Keratinocyte (primary cell): Measurements from ENCODE around the gene DSCAML1. TPM values are rescaled to one million over a fixed set of nuclear protein-coding genes. Genes with fewer than 3 reads are reported as not detected.

ENCODE experiments used
- DNase-seq: peaks from one replicate; pipeline ENCODE4 v3.0.0-alpha.2; 2011; ENCODE audit warnings: low read depth, missing footprints, low spot score
- FAIRE-seq: peaks from 2 replicates; lab custom pipeline; 2011; peaks lifted over from hg19 to GRCh38; lab: Jason Lieb, UNC
- H2AFZ ChIP-seq: 2 replicates; pipeline ENCODE4 v1.6.0; 2012; ENCODE audit warnings: low read length, control low read depth, inconsistent platforms; ENCODE audit not compliant: control insufficient read depth
- H3K27ac ChIP-seq: 2 replicates; pipeline ENCODE4 v1.5.1; 2011; ENCODE audit warnings: low read length; ENCODE audit not compliant: control insufficient read depth, insufficient read depth
- H3K27me3 ChIP-seq: 3 replicates; pipeline ENCODE4 v1.6.0; 2011; ENCODE audit warnings: low read length; ENCODE audit not compliant: control insufficient read depth, insufficient read depth; ENCODE audit errors: extremely low read depth
- H3K36me3 ChIP-seq, 2 experiments: 2 replicates in 1 of 2; 3 replicates in 1 of 2; pipeline ENCODE4 v1.5.1; 2011; ENCODE audit warnings: low read length in 2 of 2, mild to moderate bottlenecking in 1 of 2; ENCODE audit not compliant: control insufficient read depth in 2 of 2, insufficient read depth in 2 of 2; ENCODE audit errors: extremely low read depth in 1 of 2
- H3K4me1 ChIP-seq: 3 replicates; pipeline ENCODE4 v1.5.1; 2011; ENCODE audit warnings: low read length; ENCODE audit not compliant: control insufficient read depth, insufficient read depth; ENCODE audit errors: extremely low read depth
- H3K4me2 ChIP-seq: 3 replicates; pipeline ENCODE4 v1.6.0; 2011; ENCODE audit warnings: low read depth, low read length; ENCODE audit not compliant: control insufficient read depth, insufficient read depth; ENCODE audit errors: extremely low read depth
- H3K4me3 ChIP-seq, 3 experiments: fragments of 200-600 bp in 1 of 3; sonication (generic) in 1 of 3; 2 replicates in 2 of 3; 3 replicates in 1 of 3; pipeline ENCODE4 v1.5.1; 2011 to 2016; ENCODE audit warnings: low read length in 3 of 3, mild to moderate bottlenecking in 3 of 3, control low read depth in 2 of 3, inconsistent platforms in 1 of 3, low read depth in 1 of 3, mixed read lengths in 1 of 3, mixed run types in 1 of 3, moderate library complexity in 1 of 3; ENCODE audit not compliant: control insufficient read depth in 2 of 3, insufficient read depth in 2 of 3; ENCODE audit errors: extremely low read depth in 1 of 3
- H3K79me2 ChIP-seq: 2 replicates; pipeline ENCODE4 v1.6.0; 2012; ENCODE audit warnings: low read length; ENCODE audit not compliant: control insufficient read depth, insufficient read depth
- H3K9ac ChIP-seq: 3 replicates; pipeline ENCODE4 v1.6.0; 2011; ENCODE audit warnings: low read length; ENCODE audit not compliant: control insufficient read depth, insufficient read depth; ENCODE audit errors: extremely low read depth
- H3K9me1 ChIP-seq: 3 replicates; pipeline ENCODE4 v1.6.0; 2011; ENCODE audit warnings: low read length; ENCODE audit not compliant: control insufficient read depth, insufficient read depth; ENCODE audit errors: extremely low read depth
- H3K9me3 ChIP-seq: 2 replicates; pipeline ENCODE4 v1.5.1; 2012; ENCODE audit warnings: low read depth, low read length; ENCODE audit not compliant: control insufficient read depth
- H4K20me1 ChIP-seq: 3 replicates; pipeline ENCODE4 v1.6.0; 2011; ENCODE audit warnings: low read length; ENCODE audit not compliant: control insufficient read depth, insufficient read depth; ENCODE audit errors: extremely low read depth
- CTCF ChIP-seq, 3 experiments: IDR thresholded peaks in 1 of 3; conservative IDR thresholded peaks in 1 of 3; optimal IDR thresholded peaks in 1 of 3; 2 replicates in 2 of 3; 3 replicates in 1 of 3; pipeline versions ENCODE3 to v1.5.1; 2011; ENCODE audit warnings: low read length in 3 of 3, mild to moderate bottlenecking in 3 of 3, moderate library complexity in 2 of 3, control low read depth in 1 of 3, inconsistent platforms in 1 of 3; ENCODE audit not compliant: insufficient read depth in 2 of 3; ENCODE audit errors: extremely low read depth in 1 of 3
- EZH2 ChIP-seq: IDR thresholded peaks from one replicate; pipeline ENCODE4 v1.6.1; 2012; ENCODE audit warnings: inconsistent platforms, mild to moderate bottlenecking, low read length, moderate library complexity
- dilution Hi-C: fragments of 300-500 bp; cut with MboI; formaldehyde crosslinking; loops from one replicate; pipeline ENCODE4 v1.7.0; 2020; ENCODE audit warnings: low sequenced_read_pairs; ENCODE audit not compliant: extremely low pct_ligation_motif_present
- polyA plus RNA-seq, 5 experiments: library from polyadenylated mRNA; depleted of rRNA in 3 of 5; stranded (reverse) in 3 of 5; stranded (forward) in 1 of 5; unstranded in 1 of 5; fragments of >200 nt; gene quantifications; 1 replicate in 1 of 5; 2 replicates in 3 of 5; 3 replicates in 1 of 5; pipeline versions ENCODE4 v1.2.1 to v1.2.3, GENCODE V29; 2011 to 2012; ENCODE audit warnings: missing spikeins in 2 of 5, low read depth in 1 of 5, low replicate concordance in 1 of 5

Gene DSCAML1
- polyA plus RNA-seq, 1 donor (not counting 4 experiments of a cell fraction or from before 2014, with no cell fraction given) = not detected

GRCh38 chr11:117442049-117442868 lies 354.8 kb downstream of the DSCAML1 start:
- Histone ChIP-seq H3K4me3 (no peak overlapping the region), H3K4me2 (no peak overlapping the region), H3K9me3 (no peaks in the 10 kb centered on the region), H3K27me3 (peaks cover 36% of the 10 kb centered on the region), H3K9me1 (no peaks in the 10 kb centered on the region), H3K9ac (no peak overlapping the region), H2AFZ (no peak overlapping the region), H4K20me1 (no peaks in the 10 kb centered on the region), H3K79me2 (no peaks in the 10 kb centered on the region), H3K4me1 (no peaks in the 10 kb centered on the region), H3K27ac (no peak overlapping the region), H3K36me3 (no peaks in the 10 kb centered on the region)
- FAIRE-seq (no peak), DNase-seq (no peak)
- no peak for TF ChIP-seq EZH2
- no peak for TF ChIP-seq CTCF (optimal IDR thresholded peaks at IDR 0.05 in 1 of 3, IDR thresholded peaks at IDR 0.05 in 1 of 3, conservative IDR thresholded peaks at IDR 0.05 in 1 of 3; ENCODE audit: extremely low read depth in 1 of 3, insufficient read depth in 2 of 3, low read length in 3 of 3)
- dilution Hi-C loops = loop anchor here (25.0 kb wide), 1 partner anchor 370 kb away; the partner anchor contains the start of gene FXYD2

GRCh38 chr11:117441146-117441975 lies 355.7 kb downstream of the DSCAML1 start:
- Histone ChIP-seq H3K9me3 (no peaks in the 10 kb centered on the region), H3K9me1 (no peaks in the 10 kb centered on the region), H3K4me3 (no peak overlapping the region), H3K4me2 (no peak overlapping the region), H3K4me1 (no peaks in the 10 kb centered on the region), H3K27ac (no peak overlapping the region), H2AFZ (no peak overlapping the region), H4K20me1 (no peaks in the 10 kb centered on the region), H3K9ac (no peak overlapping the region), H3K27me3 (peaks cover 36% of the 10 kb centered on the region), H3K36me3 (no peaks in the 10 kb centered on the region), H3K79me2 (no peaks in the 10 kb centered on the region)
- no peak for FAIRE-seq
- TF ChIP-seq EZH2 (no peak), CTCF (optimal IDR thresholded peaks at IDR 0.05 in 1 of 3, IDR thresholded peaks at IDR 0.05 in 1 of 3, conservative IDR thresholded peaks at IDR 0.05 in 1 of 3; ENCODE audit: extremely low read depth in 1 of 3, insufficient read depth in 2 of 3, low read length in 3 of 3) (no peak)
- dilution Hi-C loops = loop anchor here (25.0 kb wide), 1 partner anchor 371 kb away; the partner anchor contains the start of gene FXYD2
- no peak for DNase-seq
